Gastroesophageal sphincter (tissue), 4 donors: ENCODE measurements around the gene ME2. TPM values are rescaled to one million over a fixed set of nuclear protein-coding genes. Genes with fewer than 3 reads are reported as not detected.

Source experiments
- ATAC-seq: fragments of 150-250 bp; one replicate; pipeline ENCODE4 v1.9.1; 2016; ENCODE audit warnings: mild to moderate bottlenecking, moderate library complexity
- H3K27ac ChIP-seq, 4 donors: fragments of 200-600 bp; sonication (generic) in 3 of 4; 1 replicate in 3 of 4; 2 replicates in 1 of 4; pipeline ENCODE4 v1.5.1; 2016 to 2019
- H3K27me3 ChIP-seq: fragments of 200-600 bp; sonication (generic); one replicate; pipeline ENCODE4 v1.5.1; 2019
- H3K36me3 ChIP-seq, 2 donors: fragments of 200-600 bp; sonication (generic); one replicate each; pipeline ENCODE4 v1.5.1; 2019; ENCODE audit warnings: control low read depth in 1 of 2
- H3K4me1 ChIP-seq, 3 donors: fragments of 200-600 bp; sonication (generic); 1 replicate in 2 of 3; 2 replicates in 1 of 3; pipeline ENCODE4 v1.5.1; 2016 to 2019; ENCODE audit warnings: control low read depth in 2 of 3
- H3K4me3 ChIP-seq, 2 donors: fragments of 200-600 bp; sonication (generic); one replicate each; pipeline ENCODE4 v1.5.1; 2019; ENCODE audit warnings: mild to moderate bottlenecking in 1 of 2, moderate library complexity in 1 of 2
- H3K9me3 ChIP-seq, 3 donors: fragments of 200-600 bp; sonication (generic); one replicate each; pipeline ENCODE4 v1.5.1; 2017 to 2019; ENCODE audit warnings: control low read depth in 2 of 3
- EP300 ChIP-seq: sonication (generic); formaldehyde crosslinking; IDR thresholded peaks from one replicate; pipeline ENCODE4 v1.6.1; 2017; ENCODE audit warnings: antibody characterized with exemption, mild to moderate bottlenecking
- POLR2A ChIP-seq, 2 donors: fragments of 450-650 bp; IDR thresholded peaks; one replicate each; pipeline ENCODE4 v1.6.1; 2017; ENCODE audit warnings: antibody characterized with exemption in 2 of 2, mild to moderate bottlenecking in 2 of 2, moderate library complexity in 1 of 2
- POLR2AphosphoS5 ChIP-seq: sonication (generic); formaldehyde crosslinking; IDR thresholded peaks from one replicate; pipeline ENCODE4 v1.6.1; 2017; ENCODE audit warnings: antibody characterized with exemption
- WGBS, 2 donors: methylation state at CpG; one replicate each; pipeline ENCODE4 v1.1.5; 2018; ENCODE audit warnings: low coverage in 1 of 2; 5-methylcytosine and 5-hydroxymethylcytosine counted together
- total RNA-seq, 4 donors: library from RNA; depleted of rRNA; stranded (reverse); fragments of >200 nt; gene quantifications; one replicate each; pipeline ENCODE4 v1.1.0, GENCODE V29; 2016
- TF ChIP-seq, protein P1 (sequence below), 4 experiments: fragments of 200-600 bp in 2 of 4; fragments of 450-650 bp in 2 of 4; sonication (generic) in 1 of 4; IDR thresholded peaks; one replicate each; pipeline ENCODE4 v1.5.1; 2017 to 2019; ENCODE audit warnings: antibody characterized with exemption in 4 of 4, mild to moderate bottlenecking in 2 of 4, moderate library complexity in 2 of 4

ME2 gene
- total RNA-seq, 4 donors from 2014 or later, result 44.8 to 59.2 (median 53.1) TPM

DNA sequence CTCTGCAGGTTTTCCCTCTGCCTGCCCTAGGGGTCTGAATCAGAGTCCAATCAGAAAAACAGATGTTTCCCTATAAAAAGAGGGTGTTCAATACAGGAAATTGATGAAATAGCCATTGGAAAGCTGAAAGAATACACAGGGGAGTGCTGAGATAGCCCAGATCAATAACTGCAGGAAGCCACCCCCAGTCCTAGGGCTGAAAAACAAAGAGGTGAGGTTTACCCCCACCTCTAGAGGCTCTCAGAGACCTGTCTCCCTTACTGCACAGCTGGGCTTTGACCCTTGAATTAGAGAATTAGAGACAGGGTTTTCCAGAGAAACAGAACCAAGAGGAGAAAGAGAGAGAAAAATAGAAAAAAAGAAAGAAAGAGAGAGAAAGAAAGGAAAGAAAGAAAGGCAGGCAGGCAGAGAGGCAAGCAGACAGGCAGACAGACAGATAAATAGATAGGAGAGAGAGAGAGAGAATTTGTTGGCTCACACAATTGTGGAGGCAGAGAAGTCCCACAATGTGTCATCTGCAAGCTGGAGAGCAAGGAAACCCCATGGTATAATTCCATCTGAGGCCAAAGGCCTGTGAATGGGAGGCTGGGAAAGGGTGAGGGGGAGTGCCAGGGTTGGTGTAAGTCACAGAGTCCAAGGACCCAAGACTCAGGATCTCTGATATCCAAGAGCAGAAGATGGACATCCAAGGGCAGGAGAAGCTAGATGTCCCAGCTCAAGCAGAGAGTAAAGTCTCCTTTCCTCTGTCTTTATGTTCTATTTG, 18.9 kb upstream of the ME2 start:
- ATAC-seq, result no peak
- H3K27me3 ChIP-seq, result no peaks in the 10 kb centered on the region
- H3K9me3 ChIP-seq, result no peaks in the 10 kb centered on the region
- H3K4me1 ChIP-seq, result peaks cover 0 to 17% (median 0%) of the 10 kb centered on the region in 3 donors
- no peak overlapping the region for H3K4me3 ChIP-seq
- no peak overlapping the region for H3K27ac ChIP-seq
- TF ChIP-seq EP300 (no peak), POLR2A (IDR thresholded peaks at IDR 0.05) (no peak), POLR2AphosphoS5 (no peak)
- TF ChIP-seq, protein P1, sequence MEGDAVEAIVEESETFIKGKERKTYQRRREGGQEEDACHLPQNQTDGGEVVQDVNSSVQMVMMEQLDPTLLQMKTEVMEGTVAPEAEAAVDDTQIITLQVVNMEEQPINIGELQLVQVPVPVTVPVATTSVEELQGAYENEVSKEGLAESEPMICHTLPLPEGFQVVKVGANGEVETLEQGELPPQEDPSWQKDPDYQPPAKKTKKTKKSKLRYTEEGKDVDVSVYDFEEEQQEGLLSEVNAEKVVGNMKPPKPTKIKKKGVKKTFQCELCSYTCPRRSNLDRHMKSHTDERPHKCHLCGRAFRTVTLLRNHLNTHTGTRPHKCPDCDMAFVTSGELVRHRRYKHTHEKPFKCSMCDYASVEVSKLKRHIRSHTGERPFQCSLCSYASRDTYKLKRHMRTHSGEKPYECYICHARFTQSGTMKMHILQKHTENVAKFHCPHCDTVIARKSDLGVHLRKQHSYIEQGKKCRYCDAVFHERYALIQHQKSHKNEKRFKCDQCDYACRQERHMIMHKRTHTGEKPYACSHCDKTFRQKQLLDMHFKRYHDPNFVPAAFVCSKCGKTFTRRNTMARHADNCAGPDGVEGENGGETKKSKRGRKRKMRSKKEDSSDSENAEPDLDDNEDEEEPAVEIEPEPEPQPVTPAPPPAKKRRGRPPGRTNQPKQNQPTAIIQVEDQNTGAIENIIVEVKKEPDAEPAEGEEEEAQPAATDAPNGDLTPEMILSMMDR (IDR thresholded peaks at IDR 0.05), result no peak
- no peaks in the 10 kb centered on the region for H3K36me3 ChIP-seq

DNA sequence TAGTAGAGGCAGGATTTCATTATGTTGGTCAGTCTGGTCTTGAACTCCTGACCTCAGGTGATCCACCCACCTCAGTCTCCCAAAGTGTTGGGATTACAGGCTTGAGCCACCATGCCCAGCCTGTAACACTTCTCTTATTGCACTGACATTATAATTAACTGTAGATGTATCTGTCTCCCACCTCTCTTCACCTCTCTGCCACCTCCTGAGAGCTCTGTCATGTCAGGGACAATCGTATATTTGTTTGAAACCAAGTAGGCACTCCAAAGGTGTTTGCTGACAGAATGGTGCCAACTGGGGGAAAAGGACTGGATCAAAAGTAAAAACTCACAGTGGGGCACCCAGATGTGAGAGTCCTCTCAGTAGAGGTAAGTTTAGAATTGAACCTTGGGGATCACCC, 17.3 kb upstream of the ME2 start:
- no peak overlapping the region for H3K27ac ChIP-seq
- H3K4me3 ChIP-seq, result no peak overlapping the region
- no peaks in the 10 kb centered on the region for H3K9me3 ChIP-seq
- H3K27me3 ChIP-seq, result no peaks in the 10 kb centered on the region
- WGBS, 2 donors, result 77% methylated on average over 1 of the region's 1 CpG; no CpG with 5 or more reads in 1 of the 2 donors
- TF ChIP-seq POLR2A (IDR thresholded peaks at IDR 0.05), result no peak
- no peaks in the 10 kb centered on the region for H3K36me3 ChIP-seq
- ATAC-seq, result no peak
- H3K4me1 ChIP-seq, result peaks cover 0 to 19% (median 0%) of the 10 kb centered on the region in 3 donors

DNA sequence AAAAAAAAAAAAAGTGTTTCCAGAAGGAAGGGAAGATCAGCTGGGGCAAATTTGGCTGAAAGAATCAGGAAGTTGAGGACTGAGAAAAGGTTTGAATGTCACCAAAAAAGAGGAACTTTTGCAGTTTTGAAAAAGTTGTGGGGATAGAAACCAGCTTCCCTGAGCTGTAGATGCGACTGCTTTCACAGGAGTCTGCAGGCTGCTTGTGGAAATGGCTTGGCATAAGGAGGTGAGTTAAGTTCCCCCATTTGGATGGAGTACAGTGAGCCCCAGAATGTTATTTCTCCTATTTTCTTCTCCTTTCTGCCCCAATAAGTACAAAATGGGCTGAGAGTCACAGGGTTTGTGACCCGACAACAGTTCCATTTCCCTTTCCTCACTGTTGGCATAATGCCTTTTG, 16.5 kb upstream of the ME2 start:
- no peak overlapping the region for H3K27ac ChIP-seq
- no peaks in the 10 kb centered on the region for H3K36me3 ChIP-seq
- ATAC-seq, result peak; percentile 46
- peaks cover 0 to 21% (median 0%) of the 10 kb centered on the region in 3 donors for H3K4me1 ChIP-seq
- no peaks in the 10 kb centered on the region for H3K9me3 ChIP-seq
- no peak for TF ChIP-seq POLR2A (IDR thresholded peaks at IDR 0.05)
- TF ChIP-seq, protein P1 (IDR thresholded peaks at IDR 0.05), result no peak
- no peak for TF ChIP-seq EP300
- TF ChIP-seq POLR2AphosphoS5, result no peak
- H3K4me3 ChIP-seq, result no peak overlapping the region
- H3K27me3 ChIP-seq, result no peaks in the 10 kb centered on the region
- 76 to 80% methylated on average over 2 of the region's 2 CpGs for WGBS, 2 donors

DNA sequence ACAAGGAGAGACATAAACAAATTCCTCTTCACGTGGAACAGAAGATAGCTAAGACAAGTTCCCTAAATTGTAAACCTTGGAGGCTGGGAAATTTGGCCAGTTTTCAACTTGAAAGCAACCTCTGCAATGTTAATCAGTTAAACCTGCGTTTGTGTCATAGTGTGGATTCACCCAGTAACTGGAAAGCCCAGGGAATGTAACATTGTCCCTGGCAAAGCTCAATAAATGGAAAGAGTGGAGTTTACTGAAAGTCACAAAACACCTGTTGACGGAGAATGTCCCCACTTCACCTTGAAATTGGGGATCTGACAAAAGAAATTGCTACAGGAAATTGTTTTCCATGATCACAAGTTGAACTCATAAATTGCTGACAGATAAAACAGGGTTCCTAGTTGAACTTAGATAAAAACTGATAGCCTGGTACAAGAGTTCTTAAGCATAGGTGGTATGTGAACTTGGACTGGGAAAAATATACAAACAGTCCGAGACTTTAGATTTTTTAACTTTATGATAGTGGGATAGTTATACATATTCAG, 15.0 kb upstream of the ME2 start:
- peaks cover 0 to 21% (median 0%) of the 10 kb centered on the region in 3 donors for H3K4me1 ChIP-seq
- H3K27me3 ChIP-seq, result no peaks in the 10 kb centered on the region
- H3K36me3 ChIP-seq, result no peaks in the 10 kb centered on the region
- 25 to 42% methylated on average over 4 of the region's 4 CpGs for WGBS, 2 donors
- H3K9me3 ChIP-seq, result no peaks in the 10 kb centered on the region
- no peak for ATAC-seq
- H3K27ac ChIP-seq, result peak overlapping the region in 2 of 4 donors; percentile 29 to 35
- H3K4me3 ChIP-seq, result no peak overlapping the region
- TF ChIP-seq EP300, result no peak
- TF ChIP-seq, protein P1 (IDR thresholded peaks at IDR 0.05), result no peak
- no peak for TF ChIP-seq POLR2AphosphoS5
- TF ChIP-seq POLR2A (IDR thresholded peaks at IDR 0.05), result no peak

DNA sequence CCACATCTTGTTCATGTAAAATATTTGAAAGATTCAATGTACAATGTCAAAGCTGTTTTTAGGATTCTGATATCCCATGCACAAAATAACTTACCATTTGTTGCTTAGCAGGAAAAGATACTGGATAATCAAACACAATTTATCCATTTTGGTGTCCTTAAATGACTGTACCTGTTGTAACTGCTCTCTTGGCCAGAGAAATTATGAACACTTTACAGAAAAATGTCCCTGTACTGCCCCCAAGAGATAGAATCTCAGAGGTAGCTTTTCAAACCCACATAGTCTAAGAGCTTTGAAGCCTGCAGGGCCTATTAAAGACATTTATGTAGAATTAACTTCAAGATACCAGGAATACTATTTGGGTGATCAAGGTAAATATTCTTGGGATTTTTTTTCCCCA, 12.2 kb upstream of the ME2 start:
- TF ChIP-seq POLR2AphosphoS5, result no peak
- TF ChIP-seq EP300, result no peak
- TF ChIP-seq, protein P1 (IDR thresholded peaks at IDR 0.05), result peak in 2 of 4 experiments; percentile 10 to 20
- no peaks in the 10 kb centered on the region for H3K36me3 ChIP-seq
- H3K9me3 ChIP-seq, result no peaks in the 10 kb centered on the region
- ATAC-seq, result no peak
- no peak overlapping the region for H3K4me3 ChIP-seq
- H3K27ac ChIP-seq, result no peak overlapping the region
- H3K4me1 ChIP-seq, result peaks cover 0 to 21% (median 0%) of the 10 kb centered on the region in 3 donors
- no peaks in the 10 kb centered on the region for H3K27me3 ChIP-seq
